A549 (cell line): Measurements from ENCODE around the gene CCDC61. TPM values are rescaled to one million over a fixed set of nuclear protein-coding genes. Genes with fewer than 3 reads are reported as not detected.

Experiments used
- ATAC-seq, 2 experiments: fragments of 200-7000 bp in 1 of 2; fragments of >200 bp in 1 of 2; cut with Nextera tagmentation in 1 of 2; cut with Tn5 transposase in 1 of 2; 3 replicates each; pipeline versions ENCODE4 v1.8.0 to v1.9.1; 2018 to 2020; ENCODE audit warnings: mild to moderate bottlenecking in 1 of 2, moderate library complexity in 1 of 2
- CTCF ChIA-PET: fragments of 300-600 bp; sonication (Branson Sonifier 250); formaldehyde crosslinking; extraction: SDS; loops from one replicate; lab custom pipeline; 2021; ENCODE audit warnings: antibody characterized with exemption, inconsistent platforms; lab: Yijun Ruan, JAX
- POLR2A ChIA-PET: fragments of 350-600 bp; formaldehyde crosslinking; extraction: SDS; loops from one replicate; lab custom pipeline; 2021; ENCODE audit warnings: antibody characterized with exemption, inconsistent platforms; lab: Yijun Ruan, JAX
- DNase-seq, 2 experiments: peaks; one replicate each; pipeline versions ENCODE4 v3.0.0 to v3.0.0-alpha.2; 2011 to 2016; ENCODE audit warnings: low read depth in 1 of 2, low spot score in 1 of 2
- FAIRE-seq: peaks from 2 replicates; lab custom pipeline; 2011; peaks lifted over from hg19 to GRCh38; lab: Jason Lieb, UNC
- H3K27ac ChIP-seq, 2 experiments: fragments of >200 bp; sonication (Bioruptor Twin); formaldehyde crosslinking; 3 replicates each; pipeline ENCODE4 v1.5.1; 2016 to 2017
- H3K4me1 ChIP-seq: fragments of >200 bp; sonication (Bioruptor Twin); formaldehyde crosslinking; 3 replicates; pipeline ENCODE4 v1.6.1; 2016
- H3K4me2 ChIP-seq: fragments of >200 bp; sonication (Bioruptor Twin); formaldehyde crosslinking; 3 replicates; pipeline ENCODE4 v1.6.1; 2016
- H3K4me3 ChIP-seq: fragments of >200 bp; sonication (Bioruptor Twin); formaldehyde crosslinking; 3 replicates; pipeline ENCODE4 v1.5.1; 2016
- H3K9me3 ChIP-seq: fragments of >200 bp; sonication (Bioruptor Twin); formaldehyde crosslinking; 3 replicates; pipeline ENCODE4 v1.6.1; 2016
- BHLHE40 ChIP-seq: IDR thresholded peaks from 2 replicates; pipeline ENCODE4 v1.6.1; 2012; ENCODE audit warnings: low read depth, low read length, inconsistent platforms
- CEBPB ChIP-seq, 2 experiments: fragments of >200 bp in 1 of 2; sonication (Bioruptor Twin) in 1 of 2; formaldehyde crosslinking in 1 of 2; IDR thresholded peaks; 2 replicates each; pipeline ENCODE4 v1.6.1; 2012 to 2016
- CTCF ChIP-seq: fragments of >200 bp; sonication (Bioruptor Twin); formaldehyde crosslinking; IDR thresholded peaks from 3 replicates; pipeline ENCODE4 v1.5.1; 2016
- EP300 ChIP-seq, 2 experiments: fragments of >200 bp; sonication (Bioruptor Twin); formaldehyde crosslinking; IDR thresholded peaks; 2 replicates in 1 of 2; 3 replicates in 1 of 2; pipeline ENCODE4 v1.6.1; 2016 to 2017
- ESRRA ChIP-seq: fragments of 150-350 bp; IDR thresholded peaks from 2 replicates; pipeline ENCODE4 v1.6.1; 2014; ENCODE audit warnings: mild to moderate bottlenecking, low read length, borderline replicate concordance
- GATA3 ChIP-seq: IDR thresholded peaks from 2 replicates; pipeline ENCODE4 v1.6.1; 2012; ENCODE audit warnings: borderline replicate concordance
- HMGXB4 ChIP-seq: fragments of 250-450 bp; sonication (Bioruptor Pico); IDR thresholded peaks from 2 replicates; pipeline ENCODE4 v1.5.0; 2021; ENCODE audit warnings: mild to moderate bottlenecking, moderate library complexity, borderline replicate concordance
- HOXB13 ChIP-seq: fragments of 250-450 bp; sonication (Bioruptor Pico); IDR thresholded peaks from 2 replicates; pipeline ENCODE4 v1.5.0; 2020; ENCODE audit warnings: low read depth, mild to moderate bottlenecking, moderate library complexity
- MAX ChIP-seq: IDR thresholded peaks from 2 replicates; pipeline ENCODE4 v1.6.1; 2012
- MAZ ChIP-seq: fragments of 150-350 bp; IDR thresholded peaks from 2 replicates; pipeline ENCODE4 v1.6.1; 2014; ENCODE audit warnings: antibody characterized with exemption, low read depth, low read length, borderline replicate concordance
- NFE2L2 ChIP-seq: fragments of 150-350 bp; conservative IDR thresholded peaks from 2 replicates; pipeline ENCODE4 v1.6.1; 2014; ENCODE audit warnings: low read length
- POLR2A ChIP-seq: IDR thresholded peaks from 2 replicates; pipeline ENCODE4 v1.6.1; 2012; ENCODE audit warnings: mild to moderate bottlenecking, low read length
- RAD21 ChIP-seq, 2 experiments: fragments of >200 bp in 1 of 2; sonication (Bioruptor Twin) in 1 of 2; formaldehyde crosslinking in 1 of 2; IDR thresholded peaks in 1 of 2; conservative IDR thresholded peaks in 1 of 2; 2 replicates in 1 of 2; 3 replicates in 1 of 2; pipeline ENCODE4 v1.6.1; 2012 to 2018; ENCODE audit warnings: inconsistent platforms in 1 of 2
- RCOR1 ChIP-seq: fragments of 150-350 bp; IDR thresholded peaks from 2 replicates; pipeline ENCODE4 v1.6.1; 2014; ENCODE audit warnings: antibody characterized with exemption, low read length, low read depth
- RFX5 ChIP-seq: fragments of 450-650 bp; IDR thresholded peaks from 2 replicates; pipeline ENCODE4 v1.7.1; 2014; ENCODE audit warnings: antibody characterized with exemption, mild to moderate bottlenecking, moderate library complexity
- RNF2 ChIP-seq: fragments of 200-600 bp; sonication (generic); IDR thresholded peaks from 2 replicates; pipeline ENCODE4 v1.6.1; 2016; ENCODE audit warnings: low read depth, mild to moderate bottlenecking, antibody characterized with exemption, moderate library complexity, borderline replicate concordance
- SREBF2 ChIP-seq: fragments of 450-650 bp; IDR thresholded peaks from 2 replicates; pipeline ENCODE4 v1.6.1; 2014; ENCODE audit warnings: mild to moderate bottlenecking, moderate library complexity
- ZC3H11A ChIP-seq: fragments of 450-650 bp; IDR thresholded peaks from 2 replicates; pipeline ENCODE4 v1.6.1; 2014; ENCODE audit warnings: antibody characterized with exemption, mild to moderate bottlenecking
- ZFP36 ChIP-seq: fragments of 450-650 bp; IDR thresholded peaks from 2 replicates; pipeline ENCODE4 v1.6.1; 2014; ENCODE audit warnings: borderline replicate concordance; ENCODE audit not compliant: partially characterized antibody
- WGBS: methylation state at CpG from one replicate; pipeline ENCODE4 v1.1.6; 2017; ENCODE audit errors: missing lambda C conversion rate; 5-methylcytosine and 5-hydroxymethylcytosine counted together
- polyA plus RNA-seq, 4 experiments: library from polyadenylated mRNA; depleted of rRNA in 3 of 4; stranded (reverse); fragments of >200 nt; fragmentation: RNase III in 1 of 4; extraction: RNeasy Plus Mini Kit Qiagen cat#74134 plus additional on column Dnase treatment in 1 of 4; gene quantifications; 2 replicates in 3 of 4; 3 replicates in 1 of 4; pipeline ENCODE4 v1.2.3, GENCODE V29; 2011 to 2017

The CCDC61 gene
- polyA plus RNA-seq, 2 of the 4 experiments (the other 2 are of a cell fraction) = 3.2 to 8.2 TPM

DNA sequence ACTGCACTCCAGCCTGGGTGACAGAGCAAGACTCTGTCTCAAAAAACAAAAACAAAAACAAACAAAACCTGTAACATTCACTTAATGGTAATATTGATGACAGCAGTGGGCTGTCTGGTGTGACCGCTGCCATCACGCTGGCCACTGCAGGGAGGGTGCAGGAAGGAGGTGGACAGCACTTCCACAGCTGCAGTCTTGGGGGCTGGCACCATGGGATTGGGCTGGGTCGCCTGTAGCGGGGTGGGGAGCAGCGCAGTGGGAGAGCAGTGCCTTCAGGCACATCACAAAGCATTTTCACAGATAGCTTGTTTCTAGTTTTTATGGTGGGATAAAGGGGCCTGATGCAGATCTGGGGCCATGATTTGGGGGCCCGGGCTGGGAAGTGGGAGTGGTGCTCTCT is 40.3 kb downstream of the CCDC61 start:
- Histone ChIP-seq H3K9me3 (no peaks in the 10 kb centered on the region; the same call in 2 of the 3 replicates), H3K4me3 (no peak overlapping the region), H3K4me1 (peaks cover 2% of the 10 kb centered on the region), H3K27ac (peak overlapping the region in 1 of 2 experiments; percentile 18; a peak in 1 of 6 replicates), H3K4me2 (no peak overlapping the region)
- WGBS = 80% methylated on average over 6 of the region's 6 CpGs
- ATAC-seq = peak in 1 of 2 experiments; percentile 17; a peak in 2 of 6 replicates
- DNase-seq = no peak
- FAIRE-seq = no peak
- CTCF ChIA-PET = interaction anchor here (1.1 to 23.2 kb wide), 6 partner anchors 8 to 230 kb away, joined by 4 to 1009 read pairs (median 37); partner anchors contain the start of gene IGFL4
- TF ChIP-seq ZC3H11A (no peak), RFX5 (no peak), ZFP36 (no peak), RAD21 (conservative IDR thresholded peaks at IDR 0.05 in 1 of 2, IDR thresholded peaks at IDR 0.05 in 1 of 2) (no peak), BHLHE40 (no peak), EP300 (IDR thresholded peaks at IDR 0.05) (no peak), HMGXB4 (CRISPR knock-in tag) (no peak), HOXB13 (CRISPR knock-in tag) (no peak), MAZ (no peak), GATA3 (no peak), CEBPB (IDR thresholded peaks at IDR 0.05) (no peak), MAX (no peak)
- POLR2A ChIA-PET = no interaction called here

DNA sequence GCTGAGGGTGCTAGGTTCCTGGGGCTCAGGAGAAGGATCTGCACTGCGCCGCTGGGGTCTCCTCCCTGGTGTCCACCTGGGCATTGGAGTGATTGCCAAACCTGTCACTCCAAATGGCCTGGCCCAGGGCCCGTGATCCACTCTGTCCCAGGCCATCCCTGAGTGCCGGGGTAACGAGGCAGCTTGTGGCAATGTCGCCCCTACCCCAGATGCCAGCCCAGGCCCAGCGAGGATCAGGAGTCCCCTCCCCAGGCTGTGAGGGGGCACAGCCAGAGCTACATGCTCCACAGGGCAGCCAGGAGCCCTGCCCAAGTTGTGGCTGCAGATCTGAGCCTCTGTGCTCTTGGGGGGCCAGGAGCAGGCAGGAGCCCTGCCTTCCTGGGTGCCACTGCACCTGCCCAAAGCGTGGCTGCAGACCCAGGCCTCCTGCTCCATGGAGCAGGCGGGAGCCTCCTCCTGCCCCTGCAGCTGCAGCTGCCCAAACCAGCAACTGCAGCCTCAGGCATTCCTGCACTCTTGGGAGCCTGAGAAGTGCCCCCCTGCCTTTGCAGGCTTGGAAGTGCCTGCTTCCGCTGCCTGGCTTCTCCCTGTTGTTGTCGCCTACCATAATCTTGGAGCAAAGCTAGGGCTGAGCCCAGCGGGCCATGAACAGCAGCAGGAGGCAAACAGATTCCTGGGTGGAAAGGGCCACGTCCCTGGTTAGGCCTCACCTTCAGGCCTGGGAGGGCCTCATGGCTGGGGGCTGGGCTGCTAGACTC is 40.9 kb downstream of the CCDC61 start:
- Histone ChIP-seq H3K9me3 (no peaks in the 10 kb centered on the region; the same call in 2 of the 3 replicates), H3K4me1 (peaks cover 7% of the 10 kb centered on the region), H3K4me2 (no peak overlapping the region), H3K4me3 (no peak overlapping the region), H3K27ac (peak overlapping the region in 1 of 2 experiments; percentile 18; a peak in 1 of 6 replicates)
- DNase-seq (no peak), ATAC-seq (peak; percentile 29 to 38; a peak in 5 of 6 replicates), FAIRE-seq (no peak)
- 70% methylated on average over 9 of the region's 13 CpGs for WGBS
- ChIA-PET CTCF (interaction anchor here (1.1 to 23.2 kb wide), 5 partner anchors 9 to 229 kb away, joined by 4 to 1009 read pairs (median 44); partner anchors contain the start of gene IGFL4), POLR2A (interaction anchor here (1.1 kb wide), 1 partner anchor 34 kb away, joined by 3 read pairs; no protein-coding TSS in a partner anchor)
- TF ChIP-seq RCOR1 (no peak), RNF2 (no peak), NFE2L2 (no peak)

DNA sequence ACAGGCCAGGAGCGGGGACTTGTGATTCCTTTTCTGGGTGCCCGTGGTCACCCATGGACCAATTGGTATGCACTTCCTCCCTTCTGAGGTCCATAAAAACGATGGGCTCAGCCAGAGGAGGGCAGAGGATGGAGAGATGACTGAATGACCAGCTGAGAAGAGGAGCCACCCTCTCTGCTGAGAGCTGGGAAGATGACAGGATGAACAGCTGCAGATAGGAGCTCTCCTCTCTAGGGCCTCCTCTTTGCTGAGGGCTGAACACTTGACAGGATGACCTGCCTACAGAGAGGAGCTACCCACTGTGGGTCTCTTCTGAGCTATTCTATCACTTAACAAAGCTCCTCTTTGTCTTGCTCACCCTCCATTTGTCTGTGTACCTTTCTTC is 41.5 kb downstream of the CCDC61 start:
- ATAC-seq = peak; percentile 26 to 31; a peak in 3 of 6 replicates
- no peak overlapping the region for H3K4me3 ChIP-seq
- TF ChIP-seq CTCF = no peak
- no peak for TF ChIP-seq ESRRA
- TF ChIP-seq SREBF2 = no peak
- no peak for TF ChIP-seq RFX5
- TF ChIP-seq POLR2A = no peak
- TF ChIP-seq, all 56 proteins: peak for 0
- Histone ChIP-seq H3K9me3 (peaks cover 2% of the 10 kb centered on the region; the same call in 1 of the 3 replicates), H3K27ac (peak overlapping the region in 1 of 2 experiments; percentile 18; a peak in 1 of 6 replicates), H3K4me1 (peaks cover 13% of the 10 kb centered on the region), H3K4me2 (no peak overlapping the region)
- CTCF ChIA-PET = interaction anchor here (0.6 to 23.2 kb wide), 6 partner anchors 9 to 229 kb away, joined by 3 to 1009 read pairs (median 37); partner anchors contain the start of gene IGFL4
- POLR2A ChIA-PET = interaction anchor here (1.1 kb wide), 1 partner anchor 33 kb away, joined by 3 read pairs; no protein-coding TSS in a partner anchor
- no peak for FAIRE-seq
- no peak for DNase-seq
- WGBS = 58% methylated on average over 3 of the region's 3 CpGs
